ES-I3 (cell line): Measurements from ENCODE around the gene NUP85.
A peak's percentile ranks its signal among the peaks of the same experiment; 100 is the strongest.
"Not testable (repeated sequence)": the region's sequence is repeated elsewhere in the genome, so short reads cannot be mapped to it uniquely, and the experiment has no call there.

Experiments
- H3K36me3 ChIP-seq: 2 replicates; pipeline ENCODE4 v1.6.1; 2013; ENCODE audit warnings: mild to moderate bottlenecking, low read length, control low read depth, moderate library complexity; ENCODE audit not compliant: insufficient read depth
- H3K4me1 ChIP-seq: 2 replicates; pipeline ENCODE4 v1.6.1; 2013; ENCODE audit warnings: mild to moderate bottlenecking, control low read depth, low read length; ENCODE audit not compliant: insufficient read depth
- H3K9ac ChIP-seq: 2 replicates; pipeline ENCODE4 v1.6.1; 2013; ENCODE audit warnings: low read depth, mild to moderate bottlenecking, low read length, moderate library complexity
- H3K9me3 ChIP-seq: 2 replicates; pipeline ENCODE4 v1.6.1; 2013; ENCODE audit warnings: mild to moderate bottlenecking, low read length, moderate library complexity; ENCODE audit not compliant: control insufficient read depth, insufficient read depth

Gene NUP85

DNA sequence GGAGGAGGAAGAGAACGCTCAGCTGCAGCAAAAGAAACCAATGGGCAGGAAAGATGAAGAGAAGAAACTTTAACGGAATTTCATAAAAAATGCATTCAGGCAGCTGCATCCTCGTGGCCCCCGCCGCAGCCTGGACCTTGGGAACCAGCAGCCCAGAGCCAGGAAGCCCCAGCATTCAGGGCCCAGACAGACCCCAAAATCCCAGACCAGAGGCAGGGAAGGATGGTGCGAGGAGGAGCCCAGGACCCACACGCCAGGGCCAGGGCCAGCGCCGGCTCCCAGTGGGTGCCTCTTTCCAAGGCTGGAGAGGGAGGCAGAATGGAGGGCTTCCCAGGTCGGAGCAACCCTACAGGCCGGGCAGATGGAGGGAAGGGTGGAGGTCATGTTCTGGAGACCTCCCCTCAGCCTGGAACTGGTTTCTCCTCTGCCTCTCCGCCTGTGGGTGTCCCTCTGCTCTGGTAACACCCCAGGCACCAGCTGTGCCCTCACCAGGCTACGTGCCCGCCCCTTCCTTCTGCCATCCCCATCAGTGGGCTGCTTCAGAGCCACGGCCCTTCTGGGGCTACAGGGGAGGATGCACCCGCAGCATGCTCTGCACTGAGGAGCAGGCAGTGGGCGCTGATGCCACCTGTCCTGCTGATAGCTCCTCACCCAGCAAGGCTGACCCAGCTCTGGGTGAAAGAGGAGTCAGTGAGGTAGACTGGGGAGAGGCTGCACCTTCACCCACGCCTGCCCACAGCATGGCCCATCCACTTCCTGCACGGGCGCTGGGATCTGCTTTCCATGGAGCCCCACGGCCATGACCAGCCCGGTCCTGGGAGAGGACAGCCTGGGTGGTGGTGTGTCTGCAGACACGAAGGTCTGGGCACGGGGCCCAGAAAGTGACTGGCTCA, 66.7 kb downstream of the NUP85 start:
- Histone ChIP-seq H3K9ac (peak overlapping the region; percentile 95), H3K9me3 (no peaks in the 10 kb centered on the region), H3K4me1 (peaks cover 4% of the 10 kb centered on the region; the same call in 1 of the 2 replicates), H3K36me3 (0 out of 2 replicates have a peak, but pooled peaks cover 6% of the 10 kb centered on the region)

DNA sequence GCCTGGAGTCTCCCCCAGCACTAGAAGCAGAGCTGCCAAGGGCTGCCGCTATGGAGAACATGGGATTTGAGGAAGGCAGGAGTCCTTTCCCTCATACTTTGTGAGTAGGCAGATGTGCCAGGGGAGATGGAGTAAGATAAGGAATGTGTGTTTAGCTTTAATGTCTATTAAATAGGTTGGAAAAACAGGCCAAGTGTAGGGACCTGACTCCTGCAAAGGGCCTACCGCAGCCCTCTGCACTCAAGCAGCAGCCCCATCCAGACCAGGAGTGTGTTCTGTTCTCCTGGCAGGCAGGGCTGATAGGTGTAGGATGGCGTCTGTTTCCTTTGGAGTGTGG, 67.3 kb downstream of the NUP85 start:
- H3K36me3 ChIP-seq = 0 out of 2 replicates have a peak, but pooled peaks cover 6% of the 10 kb centered on the region
- no peak overlapping the region for H3K9ac ChIP-seq
- H3K9me3 ChIP-seq = no peaks in the 10 kb centered on the region
- H3K4me1 ChIP-seq = peaks cover 3% of the 10 kb centered on the region; the same call in 1 of the 2 replicates

DNA sequence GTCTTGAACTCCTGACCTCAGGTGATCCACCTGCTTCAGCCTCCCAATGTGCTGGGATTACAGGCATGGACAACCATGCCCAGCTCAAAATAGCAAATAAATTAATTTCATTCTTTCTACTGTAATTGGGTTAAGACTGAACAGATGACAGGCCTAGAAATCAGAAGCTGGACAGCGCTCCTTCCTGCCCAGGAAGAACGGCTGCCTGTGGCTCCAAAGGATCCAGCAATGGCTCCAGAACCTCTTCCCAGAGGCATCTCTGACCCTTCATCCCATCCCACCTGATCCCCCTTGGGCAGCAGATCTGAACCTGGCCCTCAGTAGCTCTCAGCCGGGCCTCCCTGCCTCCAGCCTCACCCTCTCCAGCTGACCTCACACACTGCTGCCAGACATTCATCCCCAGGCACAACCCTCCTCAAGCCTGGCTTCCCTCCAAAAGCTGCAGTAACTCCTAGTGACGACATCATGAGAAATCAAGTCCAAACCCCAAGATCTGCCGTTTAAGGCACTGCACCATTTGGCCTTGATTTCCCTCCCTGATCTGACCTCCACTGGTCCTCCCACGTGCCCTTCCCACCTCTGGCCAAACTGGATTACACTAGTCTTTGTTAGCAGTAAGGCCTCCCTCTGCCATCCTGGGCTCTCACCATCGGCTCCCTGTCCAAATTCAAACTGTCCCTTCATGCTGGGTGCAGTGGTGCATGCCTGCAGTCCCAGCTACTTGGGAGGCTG, 68.7 kb downstream of the NUP85 start:
- Histone ChIP-seq H3K9ac (no peak overlapping the region), H3K4me1 (no peaks in the 10 kb centered on the region), H3K36me3 (0 out of 2 replicates have a peak, but pooled peaks cover 6% of the 10 kb centered on the region), H3K9me3 (no peaks in the 10 kb centered on the region)

DNA sequence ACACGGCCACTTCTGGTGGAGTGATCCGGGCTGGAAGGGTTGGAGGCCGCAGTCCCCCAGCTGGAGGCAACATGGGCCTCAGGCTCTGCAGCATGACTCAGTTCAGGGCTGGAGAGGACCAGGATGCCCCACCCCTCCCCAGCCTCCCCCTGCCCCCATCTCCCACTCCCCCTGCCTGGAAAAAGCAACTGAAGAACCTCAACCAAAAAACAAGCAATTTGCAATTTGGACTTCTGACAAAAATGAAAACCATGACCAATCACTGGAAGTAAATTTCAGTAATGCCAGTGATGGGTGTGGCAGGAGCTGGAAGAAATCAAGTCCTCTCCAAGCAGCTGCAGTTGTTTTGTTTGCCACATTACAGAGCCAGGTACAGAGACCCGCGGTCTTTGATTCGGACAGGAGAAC, 72.2 kb downstream of the NUP85 start:
- Histone ChIP-seq H3K9ac (no peak overlapping the region), H3K9me3 (no peaks in the 10 kb centered on the region), H3K4me1 (no peaks in the 10 kb centered on the region), H3K36me3 (0 out of 2 replicates have a peak, but pooled peaks cover 6% of the 10 kb centered on the region)

GRCh38 chr17:75280189-75280588, 74.7 kb downstream of the NUP85 start:
- not testable (repeated sequence) for H3K36me3 ChIP-seq, H3K9ac ChIP-seq, H3K4me1 ChIP-seq, H3K9me3 ChIP-seq

GRCh38 chr17:75285123-75285522, 79.6 kb downstream of the NUP85 start:
- Histone ChIP-seq H3K9ac (no peak overlapping the region), H3K4me1 (no peaks in the 10 kb centered on the region)

More at GRCh38 chr17:75285123-75285522, 79.6 kb downstream of the NUP85 start:
- H3K9me3 ChIP-seq = no peaks in the 10 kb centered on the region
- 0 out of 2 replicates have a peak, but pooled peaks cover 5% of the 10 kb centered on the region for H3K36me3 ChIP-seq
